Measurements from ENCODE around the gene ZBTB8A. TPM values are rescaled to one million over a fixed set of nuclear protein-coding genes. Genes with fewer than 3 reads are reported as not detected.

Gene ZBTB8A
- total RNA-seq = 8.4 TPM
- long read RNA-seq, full-length matches to known transcripts = 8 of 13 reads
- long read RNA-seq, partial matches to known transcripts = 1 of 13 reads
- long read RNA-seq, other reads (novel, unspliced or antisense) = 4 of 13 reads

GRCh38 chr1:32538887-32539583 is at the start of gene ZBTB8A:
Gene ZBTB8A, plus strand, starts transcription at chr1:32539427. Its CDS starts 53,505 bp downstream, at chr1:32592932.
- H3K9me3 ChIP-seq = no peaks in the 10 kb centered on the region
- peaks cover 9% of the 10 kb centered on the region for H3K4me1 ChIP-seq
- peak; percentile 62 for DNase-seq
- peak within 1 kb of the TSS; percentile 67 for H3K4me3 ChIP-seq
- peak; percentile 76 to 77 for ATAC-seq
- H3K36me3 ChIP-seq = no peaks in the 10 kb centered on the region
- intact Hi-C loops (cut with DNase I) = no loop called here
- no peak for TF ChIP-seq CTCF (IDR thresholded peaks at IDR 0.05)
- H3K27me3 ChIP-seq (ENCODE audit: low read depth) = no peaks in the 10 kb centered on the region
- peak within 1 kb of the TSS; percentile 78 for H3K27ac ChIP-seq

- intact Hi-C loops (cut with DNase I) = no loop called here
- Histone ChIP-seq H3K9me3 (no peaks in the 10 kb centered on the region), H3K27me3 (ENCODE audit: low read depth) (no peaks in the 10 kb centered on the region), H3K27ac (no peak overlapping the region), H3K4me3 (no peak overlapping the region), H3K36me3 (no peaks in the 10 kb centered on the region), H3K4me1 (no peaks in the 10 kb centered on the region)
- ATAC-seq (no peak), DNase-seq (no peak)
- TF ChIP-seq CTCF (IDR thresholded peaks at IDR 0.05) = no peak
Observed at GRCh38 chr1:32489774-32490454, 49.3 kb upstream of the ZBTB8A start.

GRCh38 chr1:32491386-32491785 is 47.8 kb upstream of the ZBTB8A start:
- H3K4me3 ChIP-seq = no peak overlapping the region
- no peaks in the 10 kb centered on the region for H3K36me3 ChIP-seq
- no peak overlapping the region for H3K27ac ChIP-seq
- ATAC-seq (no peak), DNase-seq (no peak)
- no peaks in the 10 kb centered on the region for H3K27me3 ChIP-seq (ENCODE audit: low read depth)
- intact Hi-C loops (cut with DNase I) = no loop called here
- H3K4me1 ChIP-seq = no peaks in the 10 kb centered on the region
- TF ChIP-seq CTCF (IDR thresholded peaks at IDR 0.05) = no peak
- no peaks in the 10 kb centered on the region for H3K9me3 ChIP-seq

GRCh38 chr1:32494196-32494595 is 45.0 kb upstream of the ZBTB8A start:
- H3K36me3 ChIP-seq = no peaks in the 10 kb centered on the region
- ATAC-seq = no peak
- no peak overlapping the region for H3K27ac ChIP-seq
- intact Hi-C loops (cut with DNase I) = no loop called here
- DNase-seq = no peak
- no peak overlapping the region for H3K4me3 ChIP-seq
- no peaks in the 10 kb centered on the region for H3K9me3 ChIP-seq
- no peaks in the 10 kb centered on the region for H3K4me1 ChIP-seq
- no peaks in the 10 kb centered on the region for H3K27me3 ChIP-seq (ENCODE audit: low read depth)
- TF ChIP-seq CTCF (IDR thresholded peaks at IDR 0.05) = no peak

- intact Hi-C loops (cut with DNase I) = no loop called here
- H3K36me3 ChIP-seq = no peaks in the 10 kb centered on the region
- no peak overlapping the region for H3K4me3 ChIP-seq
- no peak for ATAC-seq
- H3K27me3 ChIP-seq (ENCODE audit: low read depth) = no peaks in the 10 kb centered on the region
- no peak for TF ChIP-seq CTCF (IDR thresholded peaks at IDR 0.05)
- DNase-seq = no peak
- peaks cover 4% of the 10 kb centered on the region for H3K4me1 ChIP-seq
- no peaks in the 10 kb centered on the region for H3K9me3 ChIP-seq
- H3K27ac ChIP-seq = no peak overlapping the region
Observed at GRCh38 chr1:32494711-32495337, 44.4 kb upstream of the ZBTB8A start.
